Suppressor macrophage (primary cell): ENCODE measurements around the gene ZAP70.

ENCODE experiments used
- DNase-seq, 4 experiments: peaks; one replicate each; pipeline ENCODE4 v3.0.0-alpha.2; 2020 to 2022

Gene ZAP70

DNA sequence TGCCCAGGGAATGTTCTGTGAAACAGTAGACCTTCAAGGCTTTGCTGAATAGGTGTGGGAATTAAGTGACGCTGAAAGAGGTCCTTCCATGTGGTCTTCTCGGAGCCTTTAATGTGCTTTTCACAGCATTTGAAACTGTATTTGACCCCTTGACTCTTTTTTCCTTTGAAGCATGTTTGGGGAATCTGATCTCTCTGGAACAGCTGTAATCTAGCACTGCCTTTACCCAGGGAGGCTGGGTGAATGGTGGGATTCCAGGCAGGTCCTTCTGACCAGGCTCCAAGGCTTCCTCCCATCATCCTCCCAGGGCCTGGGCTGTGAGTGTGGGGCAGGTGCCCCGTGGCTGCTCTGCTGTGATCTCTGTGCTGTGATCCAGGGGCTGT, 4.2 kb downstream of the ZAP70 start:
- no peak for DNase-seq

DNA sequence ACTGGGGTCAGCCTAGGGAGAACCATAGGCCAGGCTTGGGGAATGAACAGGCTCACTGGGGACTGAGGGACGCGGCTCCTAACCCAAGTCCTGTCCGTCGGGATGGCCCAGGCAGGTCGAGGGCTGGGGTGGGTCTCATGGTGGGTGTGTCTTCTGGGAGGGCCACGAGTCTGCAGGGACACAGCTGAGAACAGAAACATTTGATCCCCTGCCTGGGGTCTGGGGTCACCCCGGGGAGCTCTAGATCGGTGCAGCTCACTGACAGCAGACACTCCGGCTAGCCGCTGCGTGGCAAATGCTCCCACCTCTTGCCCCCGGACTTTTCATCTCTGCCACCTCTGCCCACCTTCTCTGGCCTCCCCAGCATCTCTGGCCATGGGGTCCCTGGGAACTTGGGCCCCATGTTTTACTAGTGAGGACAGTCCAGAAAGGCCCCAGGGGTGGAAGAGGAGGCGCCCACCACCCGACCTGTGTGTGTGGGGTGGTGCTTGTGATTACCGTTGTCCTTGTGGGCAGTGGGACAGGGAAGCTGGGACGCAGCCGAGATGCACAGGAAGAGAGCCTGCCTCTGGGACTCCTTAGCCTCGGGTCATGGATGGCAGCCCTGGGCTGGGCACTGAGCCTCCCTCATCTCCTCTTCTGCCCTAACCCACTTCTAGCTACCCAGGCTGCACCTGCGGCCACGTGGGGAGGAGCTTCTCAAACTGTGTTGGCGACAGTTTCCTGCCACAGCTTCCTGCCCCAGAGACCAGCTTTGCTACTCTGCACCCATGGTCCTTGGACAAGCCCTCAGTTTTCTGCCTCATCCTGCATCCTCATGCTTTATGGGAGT, 4.9 kb downstream of the ZAP70 start:
- DNase-seq, result no peak

DNA sequence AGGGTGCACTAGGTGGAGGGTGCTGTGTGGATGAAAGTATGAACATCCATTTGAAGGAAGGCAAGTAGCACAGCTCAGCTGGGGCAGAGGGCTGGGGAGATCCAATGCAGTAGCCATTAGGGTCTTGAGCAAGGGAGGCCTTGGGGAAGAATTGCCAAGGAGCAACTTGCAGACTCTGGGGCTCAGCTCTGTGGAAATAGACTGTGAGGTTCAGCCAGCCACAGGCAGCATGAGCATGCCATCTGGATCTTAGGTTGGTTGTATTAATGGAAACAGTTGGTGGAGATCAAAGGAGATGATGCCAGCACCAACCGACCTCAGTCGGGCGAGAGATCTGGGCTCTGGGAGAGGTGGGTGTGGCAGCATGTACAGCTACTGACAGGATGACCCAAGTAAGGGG, 5.6 kb downstream of the ZAP70 start:
- no peak for DNase-seq

- DNase-seq, result no peak
Observed at GRCh38 chr2:97719362-97720155, 6.2 kb downstream of the ZAP70 start.

DNA sequence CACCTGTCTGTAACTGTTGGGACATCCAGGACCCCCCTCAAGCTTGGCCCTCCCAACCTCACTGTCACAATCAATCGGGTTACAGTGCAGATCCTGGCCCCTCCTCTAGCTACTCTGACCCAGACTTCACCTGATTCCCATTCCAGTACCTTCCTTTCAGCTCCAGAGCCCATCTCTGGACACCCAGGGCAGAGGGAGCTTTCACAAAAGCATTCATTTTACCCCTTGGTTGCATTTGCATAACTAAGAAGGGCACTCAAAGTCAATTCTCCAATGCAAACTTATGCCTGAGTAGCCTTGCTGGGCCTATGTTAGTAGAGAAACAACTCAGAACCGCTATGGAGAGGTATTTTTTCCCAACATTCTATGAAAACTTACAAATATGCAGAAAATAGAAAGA, 7.4 kb downstream of the ZAP70 start:
- no peak for DNase-seq

GRCh38 chr2:97722227-97722626, 8.9 kb downstream of the ZAP70 start:
- DNase-seq, result no peak

- DNase-seq, result no peak
Observed at GRCh38 chr2:97723156-97724072, 10.0 kb downstream of the ZAP70 start.

DNA sequence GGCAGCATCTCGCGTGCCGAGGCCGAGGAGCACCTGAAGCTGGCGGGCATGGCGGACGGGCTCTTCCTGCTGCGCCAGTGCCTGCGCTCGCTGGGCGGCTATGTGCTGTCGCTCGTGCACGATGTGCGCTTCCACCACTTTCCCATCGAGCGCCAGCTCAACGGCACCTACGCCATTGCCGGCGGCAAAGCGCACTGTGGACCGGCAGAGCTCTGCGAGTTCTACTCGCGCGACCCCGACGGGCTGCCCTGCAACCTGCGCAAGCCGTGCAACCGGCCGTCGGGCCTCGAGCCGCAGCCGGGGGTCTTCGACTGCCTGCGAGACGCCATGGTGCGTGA, 10.7 kb downstream of the ZAP70 start:
- DNase-seq, result no peak

DNA sequence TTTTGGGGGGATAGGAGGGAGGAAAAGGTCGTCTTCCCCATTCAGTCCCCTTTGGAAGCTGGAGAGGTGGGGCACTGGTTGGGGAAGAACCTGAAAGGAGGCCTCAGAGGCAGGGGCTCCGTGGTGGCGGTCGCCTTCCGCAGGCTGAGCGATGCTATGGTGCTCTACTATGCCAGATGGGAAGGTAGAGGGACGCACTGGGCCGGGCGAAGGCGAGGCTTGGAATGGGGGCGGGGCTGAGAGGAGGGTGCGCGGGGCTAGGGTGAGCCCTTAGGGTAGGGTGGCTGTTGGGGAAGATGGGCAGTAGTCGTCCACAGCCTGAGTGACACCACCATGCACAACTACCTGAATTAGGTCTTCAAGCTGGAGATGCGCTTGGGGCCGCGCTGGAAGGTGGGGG, 11.1 kb downstream of the ZAP70 start:
- DNase-seq, result no peak

- no peak for DNase-seq
Observed at GRCh38 chr2:97724946-97725688, 11.7 kb downstream of the ZAP70 start.

GRCh38 chr2:97726261-97727064, 13.1 kb downstream of the ZAP70 start:
- peak in 3 of 4 experiments; percentile 34 to 64 (median 50) for DNase-seq

DNA sequence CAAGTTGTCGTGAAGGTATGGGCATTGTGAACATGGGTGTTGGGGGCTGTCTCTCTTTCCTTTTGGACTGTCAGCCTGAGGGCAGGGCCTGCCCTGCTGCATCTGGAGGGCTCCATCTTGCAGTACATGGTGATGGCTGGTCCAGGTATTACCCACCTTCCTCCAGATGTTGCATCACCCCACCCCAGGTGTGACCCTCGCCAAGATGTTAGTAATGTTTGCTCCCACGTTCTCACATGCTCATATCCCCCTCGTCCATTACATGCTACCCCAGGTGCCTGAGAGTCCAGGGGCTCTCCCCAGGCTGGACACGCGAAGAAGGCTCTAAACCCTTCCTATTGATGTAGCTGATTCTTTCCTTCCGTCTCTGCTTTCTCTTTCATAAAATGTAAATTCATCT, 13.9 kb downstream of the ZAP70 start:
- no peak for DNase-seq

DNA sequence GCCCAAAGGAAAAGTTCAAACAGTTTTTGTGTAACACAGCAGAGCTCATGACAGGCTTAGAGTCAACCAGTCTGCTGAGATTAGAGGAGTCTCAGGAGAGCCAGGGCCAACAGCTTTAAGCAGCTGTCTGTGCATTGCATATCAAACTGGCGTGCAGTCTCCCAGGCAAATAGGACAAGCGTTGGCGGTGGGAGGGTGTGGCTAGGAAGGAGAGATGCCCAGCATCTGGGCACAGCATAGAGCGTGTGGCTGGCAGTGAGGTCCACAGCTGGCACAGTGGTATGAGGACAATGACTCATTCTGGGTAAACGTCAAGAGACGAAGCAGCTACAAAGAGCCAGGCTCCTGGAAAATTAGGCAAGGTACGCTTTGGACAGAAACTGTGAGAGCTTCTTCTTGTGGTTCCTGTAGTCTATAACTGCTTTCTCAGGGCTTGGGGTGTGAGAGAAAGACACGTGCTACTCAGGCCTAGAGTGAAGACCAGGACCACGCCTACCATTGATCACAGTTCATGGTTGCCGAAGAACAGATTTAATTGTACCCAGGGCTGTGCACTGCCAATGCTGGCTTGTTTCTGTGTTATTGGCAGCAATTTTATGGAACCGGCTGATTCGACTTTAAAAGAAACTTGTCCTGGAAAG, 14.8 kb downstream of the ZAP70 start:
- no peak for DNase-seq

DNA sequence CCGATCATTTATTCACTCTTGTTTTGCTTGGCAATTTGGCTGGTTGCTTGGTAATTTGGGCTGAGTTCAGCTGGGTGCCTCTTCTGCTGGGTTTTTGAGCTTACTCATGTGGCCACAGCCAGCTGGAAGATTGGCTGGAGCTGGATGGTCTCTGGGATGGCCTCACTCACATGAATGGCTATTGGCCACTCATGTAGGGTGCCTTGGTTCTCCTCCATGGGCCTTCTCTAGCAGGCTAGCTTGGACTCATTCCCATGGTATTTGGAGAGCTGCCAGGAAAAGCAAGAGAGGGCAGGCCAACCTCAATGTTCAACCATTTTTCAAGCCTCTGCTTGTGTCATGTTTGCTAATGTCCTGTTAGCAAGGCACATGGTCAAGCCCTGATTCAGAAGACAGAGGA, 16.9 kb downstream of the ZAP70 start:
- no peak for DNase-seq

GRCh38 chr2:97731274-97732020, 18.1 kb downstream of the ZAP70 start:
- no peak for DNase-seq

- no peak for DNase-seq
Observed at GRCh38 chr2:97732436-97733340, 19.3 kb downstream of the ZAP70 start.

DNA sequence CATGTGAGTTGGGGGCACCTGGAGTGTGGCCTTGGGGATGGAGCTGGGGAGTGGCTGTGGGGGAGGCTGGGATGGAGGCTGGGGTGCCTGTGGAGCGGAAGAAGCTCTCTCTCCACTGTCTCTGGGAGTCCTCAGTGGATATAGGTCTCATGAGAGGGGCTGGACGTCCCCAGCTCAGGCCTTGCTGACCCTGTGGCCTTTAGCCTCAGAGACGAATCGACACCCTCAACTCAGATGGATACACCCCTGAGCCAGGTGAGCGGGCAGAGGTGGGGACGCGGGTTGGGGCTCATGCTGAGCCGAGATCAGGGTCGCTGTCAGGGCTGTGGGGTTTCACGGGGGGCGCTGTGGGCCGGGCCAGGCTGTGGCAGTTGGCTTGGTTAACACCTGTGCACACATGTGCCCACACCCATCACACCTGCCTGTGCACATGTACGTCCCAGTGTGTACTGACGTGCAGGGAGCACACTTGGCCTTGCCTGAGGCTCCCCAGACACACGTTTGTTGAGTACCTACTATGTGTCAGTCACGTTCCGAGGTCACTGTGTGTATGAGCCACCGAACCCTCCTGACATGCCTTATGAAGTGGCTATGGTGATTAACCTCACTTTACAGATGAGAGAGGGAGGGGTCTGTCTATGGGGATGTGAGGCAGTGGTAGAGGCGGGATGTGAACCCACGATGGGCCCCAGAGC, 20.1 kb downstream of the ZAP70 start:
- no peak for DNase-seq
